Nephron (organoid): Measurements from ENCODE around the gene UPK2.
"Not testable (repeated sequence)": the region's sequence is repeated elsewhere in the genome, so short reads cannot be mapped to it uniquely, and the experiment has no call there.

Source experiments
- H3K27ac Mint-ChIP-seq, 3 experiments: 2 replicates each; pipeline ENCODE4 v1.8.0; 2020; ENCODE audit warnings: mixed read lengths in 3 of 3, mild to moderate bottlenecking in 2 of 3, moderate library complexity in 1 of 3
- H3K27me3 Mint-ChIP-seq: 2 replicates; pipeline ENCODE4 v1.8.0; 2021; ENCODE audit warnings: low read depth, mild to moderate bottlenecking, moderate library complexity, mixed read lengths
- H3K36me3 Mint-ChIP-seq: 2 replicates; pipeline ENCODE4 v1.8.0; 2020; ENCODE audit warnings: low read depth, mixed read lengths
- H3K4me1 Mint-ChIP-seq: 2 replicates; pipeline ENCODE4 v1.8.0; 2020; ENCODE audit warnings: mixed read lengths
- H3K4me3 Mint-ChIP-seq, 3 experiments: 2 replicates each; pipeline ENCODE4 v1.8.0; 2020; ENCODE audit warnings: mild to moderate bottlenecking in 3 of 3, mixed read lengths in 3 of 3, moderate library complexity in 2 of 3
- H3K9me3 Mint-ChIP-seq: 2 replicates; pipeline ENCODE4 v1.8.0; 2020; ENCODE audit warnings: mixed read lengths
- TF ChIP-seq, protein P1 (sequence below), 3 experiments: fragments of 200-600 bp; sonication (generic); IDR thresholded peaks; one replicate each; pipeline ENCODE4 v1.5.0; 2021; ENCODE audit warnings: antibody characterized with exemption in 3 of 3; ENCODE audit not compliant: unreplicated experiment in 3 of 3

Gene UPK2

GRCh38 chr11:118984825-118985224 is 28.7 kb downstream of the UPK2 start:
- H3K27me3 Mint-ChIP-seq: peaks cover 6% of the 10 kb centered on the region
- H3K36me3 Mint-ChIP-seq: no peaks in the 10 kb centered on the region
- no peaks in the 10 kb centered on the region for H3K9me3 Mint-ChIP-seq
- H3K4me3 Mint-ChIP-seq: no peak overlapping the region
- TF ChIP-seq, protein P1, sequence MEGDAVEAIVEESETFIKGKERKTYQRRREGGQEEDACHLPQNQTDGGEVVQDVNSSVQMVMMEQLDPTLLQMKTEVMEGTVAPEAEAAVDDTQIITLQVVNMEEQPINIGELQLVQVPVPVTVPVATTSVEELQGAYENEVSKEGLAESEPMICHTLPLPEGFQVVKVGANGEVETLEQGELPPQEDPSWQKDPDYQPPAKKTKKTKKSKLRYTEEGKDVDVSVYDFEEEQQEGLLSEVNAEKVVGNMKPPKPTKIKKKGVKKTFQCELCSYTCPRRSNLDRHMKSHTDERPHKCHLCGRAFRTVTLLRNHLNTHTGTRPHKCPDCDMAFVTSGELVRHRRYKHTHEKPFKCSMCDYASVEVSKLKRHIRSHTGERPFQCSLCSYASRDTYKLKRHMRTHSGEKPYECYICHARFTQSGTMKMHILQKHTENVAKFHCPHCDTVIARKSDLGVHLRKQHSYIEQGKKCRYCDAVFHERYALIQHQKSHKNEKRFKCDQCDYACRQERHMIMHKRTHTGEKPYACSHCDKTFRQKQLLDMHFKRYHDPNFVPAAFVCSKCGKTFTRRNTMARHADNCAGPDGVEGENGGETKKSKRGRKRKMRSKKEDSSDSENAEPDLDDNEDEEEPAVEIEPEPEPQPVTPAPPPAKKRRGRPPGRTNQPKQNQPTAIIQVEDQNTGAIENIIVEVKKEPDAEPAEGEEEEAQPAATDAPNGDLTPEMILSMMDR (IDR thresholded peaks at IDR 0.05; ENCODE audit: unreplicated experiment in 3 of 3): no peak
- no peak overlapping the region for H3K27ac Mint-ChIP-seq
- H3K4me1 Mint-ChIP-seq: peaks cover under 1% of the 10 kb centered on the region

- no peak overlapping the region for H3K27ac Mint-ChIP-seq
- H3K4me1 Mint-ChIP-seq: no peaks in the 10 kb centered on the region
These were observed 32.2 kb downstream of the UPK2 start for GRCh38 chr11:118988280-118988679.

GRCh38 chr11:118991486-118992038 is 35.5 kb downstream of the UPK2 start:
- H3K36me3 Mint-ChIP-seq: peaks cover 11% of the 10 kb centered on the region
- not testable (repeated sequence) for H3K4me3 Mint-ChIP-seq, H3K4me1 Mint-ChIP-seq, H3K27me3 Mint-ChIP-seq, H3K9me3 Mint-ChIP-seq
- H3K27ac Mint-ChIP-seq: peak overlapping the region in 1 of 3 experiments; percentile 58

More at GRCh38 chr11:118988280-118988679, 32.2 kb downstream of the UPK2 start:
- Mint-ChIP-seq H3K36me3 (peaks cover 7% of the 10 kb centered on the region), H3K9me3 (no peaks in the 10 kb centered on the region), H3K27me3 (no peaks in the 10 kb centered on the region), H3K4me3 (no peak overlapping the region)
- TF ChIP-seq, protein P1 (IDR thresholded peaks at IDR 0.05; ENCODE audit: unreplicated experiment in 3 of 3): no peak

GRCh38 chr11:118996926-118997626 is 41.0 kb downstream of the UPK2 start:
- peak overlapping the region; percentile 73 to 79 (median 78) for H3K27ac Mint-ChIP-seq
- H3K4me3 Mint-ChIP-seq: peak overlapping the region; percentile 89 to 99 (median 94)
- H3K27me3 Mint-ChIP-seq: no peaks in the 10 kb centered on the region
- H3K9me3 Mint-ChIP-seq: no peaks in the 10 kb centered on the region
- TF ChIP-seq, protein P1 (IDR thresholded peaks at IDR 0.05; ENCODE audit: unreplicated experiment in 3 of 3): peak in 2 of 3 experiments; percentile 13 to 25
- peaks cover 23% of the 10 kb centered on the region for H3K36me3 Mint-ChIP-seq
- peaks cover 23% of the 10 kb centered on the region for H3K4me1 Mint-ChIP-seq

- Mint-ChIP-seq H3K36me3 (peaks cover 23% of the 10 kb centered on the region), H3K9me3 (no peaks in the 10 kb centered on the region), H3K4me1 (peaks cover 23% of the 10 kb centered on the region), H3K4me3 (peak within 1 kb of the TSS; percentile 89 to 99 (median 94)), H3K27ac (peak within 1 kb of the TSS; percentile 73 to 79 (median 78)), H3K27me3 (no peaks in the 10 kb centered on the region)
- TF ChIP-seq, protein P1 (IDR thresholded peaks at IDR 0.05; ENCODE audit: unreplicated experiment in 3 of 3): peak in 1 of 3 experiments; percentile 13
These were observed 41.7 kb downstream of the UPK2 start, which contains the start of gene CENATAC for GRCh38 chr11:118997627-118998387. Gene CENATAC (plus strand): TSS chr11:118998138. CDS start chr11:118998198, 60 bp downstream.

GRCh38 chr11:118998388-118998717 is 42.3 kb downstream of the UPK2 start:
- TF ChIP-seq, protein P1 (IDR thresholded peaks at IDR 0.05; ENCODE audit: unreplicated experiment in 3 of 3): no peak
- peaks cover 23% of the 10 kb centered on the region for H3K4me1 Mint-ChIP-seq

More at GRCh38 chr11:118998388-118998717, 42.3 kb downstream of the UPK2 start:
- H3K27ac Mint-ChIP-seq: peak overlapping the region in 2 of 3 experiments; percentile 73 to 79
- no peaks in the 10 kb centered on the region for H3K9me3 Mint-ChIP-seq
- peaks cover 25% of the 10 kb centered on the region for H3K36me3 Mint-ChIP-seq
- H3K27me3 Mint-ChIP-seq: no peaks in the 10 kb centered on the region
- peak overlapping the region; percentile 89 to 99 (median 94) for H3K4me3 Mint-ChIP-seq
